Measurements from ENCODE around the gene PDE4B. TPM values are rescaled to one million over a fixed set of nuclear protein-coding genes. Genes with fewer than 3 reads are reported as not detected.

The PDE4B gene
- total RNA-seq, 1 donor from 2014 or later, result 7.6 TPM

- H3K27ac ChIP-seq (ENCODE audit: low read depth, low read length), result no peak overlapping the region
- no peak overlapping the region for H3K27ac Mint-ChIP-seq (ENCODE audit: unreplicated experiment)
Measured at GRCh38 chr1:66295803-66296202, 503.1 kb downstream of the PDE4B start.

GRCh38 chr1:66296370-66296769, 503.7 kb downstream of the PDE4B start:
- H3K4me3 Mint-ChIP-seq (ENCODE audit: unreplicated experiment), result no peak overlapping the region
- Histone ChIP-seq H3K4me2 (ENCODE audit: low read length) (no peak overlapping the region), H4K20me1 (ENCODE audit: insufficient read depth, low read length) (no peaks in the 10 kb centered on the region), H3K4me3 (ENCODE audit: insufficient read depth, low read depth, low read length) (no peak overlapping the region), H3K9ac (ENCODE audit: low read length) (no peak overlapping the region), H2AFZ (ENCODE audit: low read depth, low read length) (no peak overlapping the region), H3K36me3 (ENCODE audit: insufficient read depth, low read length) (no peaks in the 10 kb centered on the region), H3K9me3 (ENCODE audit: insufficient read depth, low read depth, low read length) (no peaks in the 10 kb centered on the region), H3K4me1 (ENCODE audit: insufficient read depth, low read length) (peaks cover 8% of the 10 kb centered on the region), H3K27ac (ENCODE audit: low read depth, low read length) (no peak overlapping the region), H3K79me2 (ENCODE audit: insufficient read depth, low read length) (no peaks in the 10 kb centered on the region), H3K27me3 (ENCODE audit: insufficient read depth, low read length) (no peaks in the 10 kb centered on the region)
- H3K27me3 Mint-ChIP-seq (ENCODE audit: low read depth, unreplicated experiment), result no peaks in the 10 kb centered on the region
- TF ChIP-seq, protein P1, sequence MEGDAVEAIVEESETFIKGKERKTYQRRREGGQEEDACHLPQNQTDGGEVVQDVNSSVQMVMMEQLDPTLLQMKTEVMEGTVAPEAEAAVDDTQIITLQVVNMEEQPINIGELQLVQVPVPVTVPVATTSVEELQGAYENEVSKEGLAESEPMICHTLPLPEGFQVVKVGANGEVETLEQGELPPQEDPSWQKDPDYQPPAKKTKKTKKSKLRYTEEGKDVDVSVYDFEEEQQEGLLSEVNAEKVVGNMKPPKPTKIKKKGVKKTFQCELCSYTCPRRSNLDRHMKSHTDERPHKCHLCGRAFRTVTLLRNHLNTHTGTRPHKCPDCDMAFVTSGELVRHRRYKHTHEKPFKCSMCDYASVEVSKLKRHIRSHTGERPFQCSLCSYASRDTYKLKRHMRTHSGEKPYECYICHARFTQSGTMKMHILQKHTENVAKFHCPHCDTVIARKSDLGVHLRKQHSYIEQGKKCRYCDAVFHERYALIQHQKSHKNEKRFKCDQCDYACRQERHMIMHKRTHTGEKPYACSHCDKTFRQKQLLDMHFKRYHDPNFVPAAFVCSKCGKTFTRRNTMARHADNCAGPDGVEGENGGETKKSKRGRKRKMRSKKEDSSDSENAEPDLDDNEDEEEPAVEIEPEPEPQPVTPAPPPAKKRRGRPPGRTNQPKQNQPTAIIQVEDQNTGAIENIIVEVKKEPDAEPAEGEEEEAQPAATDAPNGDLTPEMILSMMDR (IDR thresholded peaks at IDR 0.05; ENCODE audit: insufficient read depth, low read depth, low read length), result no peak
- TF ChIP-seq EZH2 (IDR thresholded peaks at IDR 0.05; ENCODE audit: insufficient read depth, low read length), result no peak
- DNase-seq (ENCODE audit: low read depth), result no peak
- H3K36me3 Mint-ChIP-seq (ENCODE audit: low read depth, unreplicated experiment), result no peaks in the 10 kb centered on the region
- FAIRE-seq, result no peak
- peaks cover 12% of the 10 kb centered on the region for H3K4me1 Mint-ChIP-seq (ENCODE audit: low read depth, unreplicated experiment)
- H3K27ac Mint-ChIP-seq (ENCODE audit: unreplicated experiment), result no peak overlapping the region
- H3K9me3 Mint-ChIP-seq (ENCODE audit: unreplicated experiment), result no peaks in the 10 kb centered on the region

More at GRCh38 chr1:66295803-66296202, 503.1 kb downstream of the PDE4B start:
- Histone ChIP-seq H3K4me3 (ENCODE audit: insufficient read depth, low read depth, low read length) (no peak overlapping the region), H3K79me2 (ENCODE audit: insufficient read depth, low read length) (no peaks in the 10 kb centered on the region), H3K4me2 (ENCODE audit: low read length) (no peak overlapping the region), H3K36me3 (ENCODE audit: insufficient read depth, low read length) (no peaks in the 10 kb centered on the region), H3K9me3 (ENCODE audit: insufficient read depth, low read depth, low read length) (no peaks in the 10 kb centered on the region), H3K27me3 (ENCODE audit: insufficient read depth, low read length) (no peaks in the 10 kb centered on the region), H4K20me1 (ENCODE audit: insufficient read depth, low read length) (no peaks in the 10 kb centered on the region), H3K4me1 (ENCODE audit: insufficient read depth, low read length) (peaks cover 8% of the 10 kb centered on the region), H2AFZ (ENCODE audit: low read depth, low read length) (no peak overlapping the region), H3K9ac (ENCODE audit: low read length) (no peak overlapping the region)
- H3K4me3 Mint-ChIP-seq (ENCODE audit: unreplicated experiment), result no peak overlapping the region
- no peaks in the 10 kb centered on the region for H3K36me3 Mint-ChIP-seq (ENCODE audit: low read depth, unreplicated experiment)
- TF ChIP-seq EZH2 (IDR thresholded peaks at IDR 0.05; ENCODE audit: insufficient read depth, low read length), result no peak
- TF ChIP-seq, protein P1 (IDR thresholded peaks at IDR 0.05; ENCODE audit: insufficient read depth, low read depth, low read length), result no peak
- no peak for DNase-seq (ENCODE audit: low read depth)
- peaks cover 8% of the 10 kb centered on the region for H3K4me1 Mint-ChIP-seq (ENCODE audit: low read depth, unreplicated experiment)
- H3K27me3 Mint-ChIP-seq (ENCODE audit: low read depth, unreplicated experiment), result no peaks in the 10 kb centered on the region
- H3K9me3 Mint-ChIP-seq (ENCODE audit: unreplicated experiment), result no peaks in the 10 kb centered on the region
- no peak for FAIRE-seq

DNA sequence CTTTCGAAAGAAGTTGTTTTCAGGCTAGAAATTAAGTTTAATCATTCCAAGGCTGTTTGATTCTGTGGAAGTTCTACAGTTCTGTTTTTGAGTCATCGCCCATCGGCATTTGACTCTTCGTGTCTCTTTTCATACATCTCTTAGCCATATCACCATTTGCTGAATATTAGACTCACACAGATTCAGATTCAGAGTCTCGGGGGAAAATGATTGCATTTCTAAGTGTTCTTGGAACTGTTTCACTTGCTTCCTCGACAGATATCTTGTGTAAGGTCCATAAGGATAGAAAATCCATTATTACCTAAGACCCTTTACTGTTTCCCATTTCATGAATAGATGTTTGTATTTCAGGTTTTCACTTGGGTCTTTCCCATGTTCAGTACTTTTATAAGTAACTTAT, 504.3 kb downstream of the PDE4B start:
- TF ChIP-seq, protein P1 (IDR thresholded peaks at IDR 0.05; ENCODE audit: insufficient read depth, low read depth, low read length), result no peak
- TF ChIP-seq EZH2 (IDR thresholded peaks at IDR 0.05; ENCODE audit: insufficient read depth, low read length), result no peak
- H3K27me3 Mint-ChIP-seq (ENCODE audit: low read depth, unreplicated experiment), result no peaks in the 10 kb centered on the region
- Histone ChIP-seq H3K27me3 (ENCODE audit: insufficient read depth, low read length) (no peaks in the 10 kb centered on the region), H2AFZ (ENCODE audit: low read depth, low read length) (no peak overlapping the region), H3K4me2 (ENCODE audit: low read length) (no peak overlapping the region), H4K20me1 (ENCODE audit: insufficient read depth, low read length) (no peaks in the 10 kb centered on the region), H3K9me3 (ENCODE audit: insufficient read depth, low read depth, low read length) (no peaks in the 10 kb centered on the region), H3K4me1 (ENCODE audit: insufficient read depth, low read length) (peaks cover 8% of the 10 kb centered on the region), H3K4me3 (ENCODE audit: insufficient read depth, low read depth, low read length) (no peak overlapping the region), H3K36me3 (ENCODE audit: insufficient read depth, low read length) (no peaks in the 10 kb centered on the region), H3K79me2 (ENCODE audit: insufficient read depth, low read length) (no peaks in the 10 kb centered on the region), H3K27ac (ENCODE audit: low read depth, low read length) (no peak overlapping the region), H3K9ac (ENCODE audit: low read length) (no peak overlapping the region)
- no peaks in the 10 kb centered on the region for H3K36me3 Mint-ChIP-seq (ENCODE audit: low read depth, unreplicated experiment)
- no peak overlapping the region for H3K4me3 Mint-ChIP-seq (ENCODE audit: unreplicated experiment)
- H3K9me3 Mint-ChIP-seq (ENCODE audit: unreplicated experiment), result no peaks in the 10 kb centered on the region
- peaks cover 12% of the 10 kb centered on the region for H3K4me1 Mint-ChIP-seq (ENCODE audit: low read depth, unreplicated experiment)
- FAIRE-seq (no peak), DNase-seq (ENCODE audit: low read depth) (no peak)
- H3K27ac Mint-ChIP-seq (ENCODE audit: unreplicated experiment), result no peak overlapping the region
